K562 (cell line): ENCODE results near the gene TTC31. TPM values are rescaled to one million over a fixed set of nuclear protein-coding genes. Genes with fewer than 3 reads are reported as not detected.

Source experiments
- ATAC-seq: fragments of 200-7000 bp; cut with Tn5 transposase; 3 replicates; pipeline ENCODE4 v1.9.1; 2020; ENCODE audit warnings: moderate library complexity
- BruUV-seq: library from RNA; stranded (reverse); fragments of 400-500 nt; replicated peaks from 2 replicates; lab custom pipeline; 2021; lab: Mats Ljungman, UMichigan
- CTCF ChIA-PET: fragments of 300-600 bp; formaldehyde crosslinking; extraction: SDS; loops from one replicate; lab custom pipeline; 2021; ENCODE audit warnings: low intra/inter-chr PET ratio; lab: Yijun Ruan, JAX
- POLR2A ChIA-PET: fragments of 300-600, 350-650 bp; sonication (Branson Sonifier 250); formaldehyde crosslinking; extraction: SDS; loops from one replicate; lab custom pipeline; 2021; ENCODE audit warnings: antibody characterized with exemption, inconsistent platforms; lab: Yijun Ruan, JAX
- DNase-seq, 4 experiments: peaks; one replicate each; pipeline versions ENCODE4 v3.0.0 to v3.0.0-alpha.2; 2011 to 2018; ENCODE audit warnings: low spot score in 3 of 4, mixed read lengths in 3 of 4; ENCODE audit errors: extremely low read depth in 1 of 4
- FAIRE-seq: peaks from 2 replicates; lab custom pipeline; 2011; peaks lifted over from hg19 to GRCh38; lab: Jason Lieb, UNC
- H2AFZ ChIP-seq: 2 replicates; pipeline ENCODE4 v1.6.0; 2011; ENCODE audit warnings: low read depth, low read length, control low read depth, inconsistent platforms
- H3K27ac ChIP-seq: fragments of 200-600 bp; 3 replicates; pipeline ENCODE4 v1.8.0; 2011; ENCODE audit warnings: low read depth, mild to moderate bottlenecking, control low read depth, inconsistent platforms, low read length, moderate library complexity, mixed read lengths; ENCODE audit errors: extremely low read depth
- H3K27me3 ChIP-seq, 2 experiments: fragments of 300-600 bp in 1 of 2; 2 replicates in 1 of 2; 3 replicates in 1 of 2; pipeline versions ENCODE4 v1.6.0 to v1.8.0; 2011; ENCODE audit warnings: inconsistent platforms in 2 of 2, low read length in 2 of 2, mild to moderate bottlenecking in 1 of 2, mixed read lengths in 1 of 2, moderate library complexity in 1 of 2; ENCODE audit not compliant: control insufficient read depth in 2 of 2, insufficient read depth in 2 of 2
- H3K36me3 ChIP-seq: fragments of 300-600 bp; 3 replicates; pipeline ENCODE4 v1.8.0; 2011; ENCODE audit warnings: mild to moderate bottlenecking, low read length, inconsistent platforms; ENCODE audit not compliant: control insufficient read depth, insufficient read depth
- H3K4me1 ChIP-seq, 2 experiments: fragments of 200-600 bp in 1 of 2; replicated peaks in 1 of 2; 2 replicates in 1 of 2; 3 replicates in 1 of 2; pipeline versions ENCODE4 v1.5.1 to v1.8.0; 2011; ENCODE audit warnings: inconsistent platforms in 2 of 2, low read length in 2 of 2, mild to moderate bottlenecking in 1 of 2, mixed read lengths in 1 of 2, moderate library complexity in 1 of 2; ENCODE audit not compliant: control insufficient read depth in 2 of 2, insufficient read depth in 2 of 2
- H3K4me2 ChIP-seq: 2 replicates; pipeline ENCODE4 v1.6.1; 2011; ENCODE audit warnings: low read length, control low read depth, inconsistent platforms, mixed read lengths; ENCODE audit not compliant: insufficient read depth
- H3K4me3 ChIP-seq: fragments of 200-600 bp; sonication (generic), shearing (Covaris generic); 2 replicates; pipeline ENCODE4 v1.5.1; 2016; ENCODE audit warnings: control low read depth, inconsistent platforms
- H3K79me2 ChIP-seq: fragments of 200-600 bp; 3 replicates; pipeline ENCODE4 v1.8.0; 2011; ENCODE audit warnings: low read length, inconsistent platforms; ENCODE audit not compliant: control insufficient read depth, insufficient read depth
- H3K9ac ChIP-seq, 2 experiments: 2 replicates each; pipeline versions ENCODE4 v1.6.0 to v1.6.1; 2011; ENCODE audit warnings: low read depth in 2 of 2, low read length in 2 of 2, control low read depth in 1 of 2, inconsistent platforms in 1 of 2, mild to moderate bottlenecking in 1 of 2, mixed read lengths in 1 of 2; ENCODE audit not compliant: insufficient read depth in 1 of 2
- H3K9me1 ChIP-seq: one replicate; pipeline ENCODE4 v1.6.0; 2011; ENCODE audit warnings: inconsistent platforms, mild to moderate bottlenecking, low read length, moderate library complexity; ENCODE audit not compliant: control insufficient read depth, insufficient read depth
- H3K9me3 ChIP-seq: replicated peaks from 2 replicates; pipeline ENCODE4 v1.5.1; 2011; ENCODE audit warnings: low read depth, low read length, inconsistent platforms; ENCODE audit not compliant: control insufficient read depth, insufficient read depth
- H4K20me1 ChIP-seq: replicated peaks from 2 replicates; pipeline ENCODE4 v1.6.1; 2011; ENCODE audit warnings: low read length, inconsistent platforms, mixed read lengths; ENCODE audit not compliant: control insufficient read depth, insufficient read depth
- ZNF830 ChIP-seq: fragments of 250-450 bp; sonication (Bioruptor Pico); IDR thresholded peaks from 2 replicates; pipeline ENCODE4 v1.5.0; 2021; ENCODE audit warnings: mild to moderate bottlenecking
- WGBS: fragments of 100-300 bp; shearing (Covaris generic); methylation state at CpG from one replicate; pipeline ENCODE4 v1.1.6; 2016; ENCODE audit warnings: low coverage, mixed read lengths; ENCODE audit not compliant: insufficient coverage; ENCODE audit errors: missing lambda C conversion rate; 5-methylcytosine and 5-hydroxymethylcytosine counted together
- in situ Hi-C: fragments of 300-500 bp; cut with MboI; formaldehyde crosslinking; loops from 4 replicates; pipeline ENCODE4 v1.15.0; 2018; ENCODE audit warnings: inconsistent platforms, mixed read lengths
- intact Hi-C: fragments of 100-400 bp; cut with micrococcal nuclease; formaldehyde crosslinking; loops from 2 replicates; pipeline ENCODE4 v1.14.2; 2022
- polyA plus RNA-seq, 8 experiments: library from polyadenylated mRNA; depleted of rRNA in 4 of 8; stranded (reverse) in 5 of 8; unstranded in 3 of 8; fragments of >200 nt; fragmentation: Nextera tagmentation in 2 of 8; fragmentation: Illumina TruSeq in 1 of 8; extraction: Ambion mirVana in 2 of 8; extraction: Trizol in 1 of 8; gene quantifications; 2 replicates each; pipeline versions ENCODE4 v1.2.1 to v1.2.3, GENCODE V29; 2011 to 2014; ENCODE audit warnings: inconsistent platforms in 1 of 8, missing spikeins in 1 of 8
- total RNA-seq, 7 experiments: library from RNA; depleted of rRNA in 6 of 7; stranded (reverse); fragments of >200 nt in 6 of 7; fragmentation: Illumina TruSeq in 2 of 7; extraction: Trizol in 2 of 7; gene quantifications; 2 replicates each; pipeline versions ENCODE4 v1.2.1 to v1.2.3, GENCODE V29; 2011 to 2021; ENCODE audit warnings: low replicate concordance in 1 of 7
- TF ChIP-seq, protein P1 (sequence below): sonication (generic); formaldehyde crosslinking; IDR thresholded peaks from 2 replicates; pipeline ENCODE4 v1.8.1; 2023; ENCODE audit warnings: mild to moderate bottlenecking, missing genetic modification reagents

The TTC31 gene
- total and polyA plus RNA-seq, 9 of the 15 experiments (the other 6 are each of a cell fraction or from before 2014, with no cell fraction given), result 4.7 to 30.5 (median 15.9) TPM

DNA sequence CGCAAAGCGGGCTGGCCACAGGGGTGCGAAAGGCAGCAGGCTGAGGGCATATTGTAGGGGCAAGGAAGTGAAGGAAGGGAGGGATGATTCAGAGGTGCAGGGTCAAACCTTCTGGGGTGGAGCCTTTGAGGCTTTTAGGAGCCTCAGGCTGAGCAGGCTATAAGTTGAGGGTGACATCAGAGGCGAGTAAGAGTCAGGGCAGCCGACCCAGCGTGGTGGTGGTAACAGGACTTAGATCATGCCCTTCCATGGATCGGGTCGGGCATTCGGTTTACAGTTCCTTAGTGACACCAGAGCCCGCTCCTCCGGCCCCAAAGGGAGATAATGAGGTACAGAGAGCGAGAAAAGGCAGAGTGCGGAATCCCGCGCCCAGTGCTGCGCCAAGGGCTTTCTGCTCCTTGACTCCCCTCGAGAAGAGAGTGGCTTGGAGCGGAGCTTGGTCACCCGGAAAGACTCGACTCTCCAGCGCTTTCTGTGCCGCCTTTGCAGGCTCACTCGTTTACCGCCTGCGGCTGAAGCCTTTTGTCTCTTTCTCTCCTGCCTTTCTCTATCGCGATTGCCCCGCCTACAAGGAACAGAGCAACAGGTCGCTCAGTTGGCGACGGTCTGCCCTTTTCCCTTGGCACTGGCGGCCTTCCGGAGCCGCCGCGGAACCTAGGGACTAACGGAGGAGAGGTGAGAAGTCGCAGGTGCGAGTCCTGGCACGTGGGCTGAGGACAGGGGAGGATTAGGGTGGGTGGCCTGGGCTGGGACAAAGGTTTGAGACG is 15.8 kb downstream of the TTC31 start:
- ChIA-PET POLR2A (no interaction called here), CTCF (no interaction called here)
- intact Hi-C loops (no loop called here), in situ Hi-C loops (no loop called here)
- whole genome bisulfite sequencing, result 96% methylated on average over 31 of the region's 41 CpGs
- TF ChIP-seq ZNF830 (CRISPR knock-in tag), result no peak
- TF ChIP-seq, protein P1, sequence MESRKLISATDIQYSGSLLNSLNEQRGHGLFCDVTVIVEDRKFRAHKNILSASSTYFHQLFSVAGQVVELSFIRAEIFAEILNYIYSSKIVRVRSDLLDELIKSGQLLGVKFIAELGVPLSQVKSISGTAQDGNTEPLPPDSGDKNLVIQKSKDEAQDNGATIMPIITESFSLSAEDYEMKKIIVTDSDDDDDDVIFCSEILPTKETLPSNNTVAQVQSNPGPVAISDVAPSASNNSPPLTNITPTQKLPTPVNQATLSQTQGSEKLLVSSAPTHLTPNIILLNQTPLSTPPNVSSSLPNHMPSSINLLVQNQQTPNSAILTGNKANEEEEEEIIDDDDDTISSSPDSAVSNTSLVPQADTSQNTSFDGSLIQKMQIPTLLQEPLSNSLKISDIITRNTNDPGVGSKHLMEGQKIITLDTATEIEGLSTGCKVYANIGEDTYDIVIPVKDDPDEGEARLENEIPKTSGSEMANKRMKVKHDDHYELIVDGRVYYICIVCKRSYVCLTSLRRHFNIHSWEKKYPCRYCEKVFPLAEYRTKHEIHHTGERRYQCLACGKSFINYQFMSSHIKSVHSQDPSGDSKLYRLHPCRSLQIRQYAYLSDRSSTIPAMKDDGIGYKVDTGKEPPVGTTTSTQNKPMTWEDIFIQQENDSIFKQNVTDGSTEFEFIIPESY (CRISPR knock-in tag), result peak; percentile 75; the same call in 1 of the 2 replicates
- Histone ChIP-seq H3K9ac (no peak overlapping the region), H3K9me3 (no peaks in the 10 kb centered on the region), H3K36me3 (peaks cover 8% of the 10 kb centered on the region; the same call in 2 of the 3 replicates), H3K4me2 (no peak overlapping the region), H3K4me1 (peaks cover 11 to 46% of the 10 kb centered on the region in 2 experiments; a peak in 4 of 5 replicates), H4K20me1 (no peaks in the 10 kb centered on the region), H3K9me1 (no peaks in the 10 kb centered on the region), H3K4me3 (no peak overlapping the region), H3K27ac (no peak overlapping the region), H2AFZ (no peak overlapping the region), H3K79me2 (peaks cover 12% of the 10 kb centered on the region; the same call in 2 of the 3 replicates), H3K27me3 (no peaks in the 10 kb centered on the region)
- ATAC-seq, result no peak
- no TSS peak for BruUV-seq
- FAIRE-seq, result no peak
- DNase-seq, result no peak
